Measurements from ENCODE around the gene RIMBP2.

The RIMBP2 gene

DNA sequence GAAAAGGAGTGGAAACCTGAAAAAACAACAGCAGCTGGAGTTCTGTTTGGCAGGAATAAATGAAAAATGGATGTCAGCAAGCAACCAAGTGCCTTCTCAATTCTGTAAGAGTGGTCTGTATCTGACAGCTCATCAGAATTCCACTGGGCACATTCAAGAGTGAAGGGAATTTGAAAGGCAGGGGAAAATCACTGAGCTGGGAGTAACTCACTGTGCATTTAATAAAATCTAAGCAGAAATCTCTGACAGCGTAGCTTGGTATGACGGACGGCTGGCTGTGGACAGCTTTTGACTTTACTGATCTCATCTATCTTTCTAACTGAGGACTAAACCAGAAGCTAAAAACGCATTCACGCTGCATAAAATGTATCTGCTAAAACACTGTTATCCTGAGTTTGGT, 153.4 kb downstream of the RIMBP2 start:
- no peak for DNase-seq

- no peak for DNase-seq
These were observed 155.8 kb downstream of the RIMBP2 start for GRCh38 chr12:130560321-130560720.

DNA sequence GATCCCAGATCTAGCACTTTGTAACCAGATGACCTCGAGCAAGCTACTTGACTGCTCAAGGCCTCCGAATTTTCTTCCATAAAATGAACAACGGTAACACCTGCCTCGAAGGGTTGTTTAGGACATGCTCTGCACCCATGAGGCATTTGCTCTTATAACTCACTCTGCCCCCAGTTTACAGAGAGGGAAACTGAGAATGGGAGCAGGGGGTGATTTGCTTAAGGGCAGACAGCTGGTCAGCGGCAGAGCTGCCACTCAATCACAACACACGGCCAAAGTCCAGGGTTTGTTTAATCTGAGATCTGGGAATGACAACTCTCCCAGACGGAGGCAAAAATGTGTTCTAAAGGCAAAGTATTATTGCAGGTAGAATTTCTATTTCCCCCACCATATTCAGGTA, 156.3 kb downstream of the RIMBP2 start:
- DNase-seq: no peak

DNA sequence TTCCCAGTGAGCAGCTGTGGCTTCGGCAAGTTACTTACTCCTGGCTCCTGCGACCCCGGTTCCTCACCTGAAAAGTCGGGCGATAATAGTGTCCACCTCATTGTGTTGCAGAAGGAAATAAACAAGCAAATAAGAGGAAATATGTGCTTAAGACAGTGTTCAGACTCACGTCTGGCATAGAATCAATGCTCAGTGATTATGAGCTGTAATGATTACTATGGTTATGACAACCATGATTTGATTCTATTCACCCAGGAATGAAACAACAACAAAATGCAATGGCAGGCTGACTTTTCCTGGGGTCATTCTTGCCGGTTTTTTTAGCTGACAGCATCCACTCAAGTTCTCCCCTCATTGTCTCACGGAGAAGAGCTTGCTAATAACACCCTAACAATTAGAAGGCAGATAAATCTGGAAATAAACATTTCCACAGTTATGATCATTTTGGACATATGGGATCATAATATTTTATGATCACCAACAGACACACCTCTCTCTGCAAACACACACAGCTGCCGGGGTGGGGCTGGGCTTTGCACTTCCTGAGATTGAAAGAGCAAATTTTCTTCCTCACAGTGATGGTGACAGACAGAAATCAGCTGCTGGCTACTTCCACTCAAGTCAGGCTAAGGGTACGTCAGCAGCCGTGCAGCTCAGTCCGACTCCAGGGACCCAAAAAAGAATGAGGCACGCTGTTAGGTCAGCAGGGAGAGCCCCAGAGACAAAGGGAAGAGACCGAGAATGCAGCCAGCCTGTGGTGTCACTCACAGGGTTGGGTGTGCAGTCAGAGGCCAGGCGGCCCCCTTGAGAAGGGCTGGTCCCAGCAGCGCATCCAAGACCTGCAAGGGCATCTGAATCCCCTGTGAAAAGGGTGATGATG, 158.0 kb downstream of the RIMBP2 start:
- no peak for DNase-seq

DNA sequence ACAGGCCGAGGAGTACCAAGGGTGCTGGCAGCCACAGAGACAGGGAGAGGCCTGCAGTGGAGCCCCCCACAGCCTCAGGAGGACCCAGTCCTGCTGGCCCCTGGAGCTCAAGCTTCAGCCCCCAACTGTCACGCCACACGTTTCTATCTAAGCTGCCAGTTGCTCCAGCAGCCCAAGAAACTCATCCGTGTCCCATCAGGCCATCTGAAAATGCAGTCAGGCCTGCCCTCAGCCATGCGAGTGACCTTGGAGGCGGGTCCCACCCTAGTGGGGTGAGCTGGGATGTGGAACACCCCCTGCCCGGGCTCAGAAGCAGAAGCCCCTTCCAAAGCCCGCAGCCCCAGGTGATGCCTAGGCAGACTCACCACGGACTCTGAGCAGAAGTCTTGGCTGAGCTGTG, 158.9 kb downstream of the RIMBP2 start:
- no peak for DNase-seq

DNA sequence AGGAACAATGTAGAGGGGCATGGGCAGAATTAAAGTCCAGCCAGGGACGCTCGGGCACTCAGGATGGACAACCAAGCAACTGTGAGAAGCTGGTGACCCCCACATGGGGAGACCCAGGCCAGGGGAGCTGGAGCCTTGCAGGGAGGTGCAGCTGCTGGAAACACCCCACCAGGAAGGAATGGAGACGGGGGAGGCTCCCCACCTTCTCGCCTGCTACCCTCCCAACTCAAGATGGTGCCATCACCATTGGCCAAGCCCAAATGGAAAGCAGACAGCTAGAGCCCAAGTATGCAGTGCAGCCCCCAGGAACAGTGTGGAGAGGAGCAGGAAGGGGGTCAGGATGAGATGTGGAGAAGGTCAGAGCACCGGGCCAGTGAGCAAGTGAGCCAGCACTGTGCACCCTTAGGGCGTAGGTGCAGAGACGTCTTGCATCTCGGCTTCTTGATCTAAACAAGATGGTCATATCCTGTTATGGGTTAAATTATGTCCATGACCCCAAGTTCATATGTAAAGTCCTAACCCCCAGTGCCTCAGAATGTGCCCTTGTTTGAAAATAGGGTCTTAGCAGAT, 159.5 kb downstream of the RIMBP2 start:
- DNase-seq: no peak

DNA sequence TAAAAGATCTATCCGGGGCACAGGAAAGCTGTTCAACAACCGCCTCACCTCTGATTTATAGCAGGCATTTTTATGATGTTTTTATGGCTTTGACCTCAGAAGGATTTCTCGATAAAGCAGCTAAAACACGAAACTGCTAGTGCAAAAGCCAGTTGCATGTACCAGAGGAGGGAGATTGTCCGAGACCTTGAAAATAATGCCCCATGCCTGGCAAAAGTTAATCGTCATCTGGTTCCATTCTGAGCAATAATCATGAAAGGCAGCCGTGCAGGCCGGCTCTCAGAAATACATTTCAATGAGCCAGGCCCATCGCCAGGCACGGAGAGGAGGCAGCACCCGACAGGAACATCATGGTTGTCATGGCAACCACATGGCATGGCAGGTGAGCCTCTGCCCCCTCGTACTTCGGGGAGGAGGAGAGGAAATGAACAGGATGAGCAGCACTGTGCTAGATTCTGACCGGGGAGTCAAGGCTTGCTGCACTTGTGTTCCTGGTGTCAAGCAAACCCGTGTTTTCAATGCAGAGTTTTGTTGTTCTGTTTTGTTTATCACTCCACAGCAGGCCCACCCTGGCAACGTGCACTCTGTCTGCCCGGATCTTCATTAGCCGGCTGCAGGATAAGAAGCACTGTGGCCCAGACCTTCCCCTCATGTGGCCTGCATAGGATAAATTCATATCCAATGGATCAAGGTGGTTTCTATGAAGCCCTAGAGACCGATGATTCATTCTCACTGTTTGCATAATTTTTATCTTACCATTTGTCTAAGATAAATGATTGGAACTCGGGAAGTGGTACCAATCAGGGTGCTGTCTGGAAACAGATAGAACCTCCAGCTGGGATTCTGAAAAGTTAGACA, 160.2 kb downstream of the RIMBP2 start:
- DNase-seq: no peak

GRCh38 chr12:130555221-130555620, 160.9 kb downstream of the RIMBP2 start:
- no peak for DNase-seq

DNA sequence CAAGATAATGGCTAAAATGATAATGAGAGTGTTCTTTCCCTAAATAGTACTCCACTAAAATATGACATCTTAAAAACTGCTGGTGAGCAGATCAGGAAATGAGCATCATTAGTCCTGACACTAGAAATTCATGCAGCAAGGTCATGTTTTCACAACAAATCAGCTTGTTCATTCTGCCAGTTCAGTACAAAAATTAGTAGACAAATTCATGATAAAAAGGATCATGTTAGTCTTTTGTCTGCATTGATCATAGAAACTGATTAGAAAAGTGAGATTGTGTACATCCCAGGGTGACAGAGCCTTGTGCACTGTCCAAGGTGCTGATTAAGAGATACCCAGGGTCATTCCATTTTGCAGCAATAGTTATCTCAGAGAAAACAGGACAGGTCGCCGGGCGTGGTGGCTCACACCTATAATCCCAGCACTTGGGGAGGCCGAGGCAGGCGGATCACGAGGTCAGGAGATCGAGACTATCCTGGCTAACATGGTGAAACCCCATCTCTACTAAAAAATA, 163.6 kb downstream of the RIMBP2 start:
- DNase-seq: no peak

DNA sequence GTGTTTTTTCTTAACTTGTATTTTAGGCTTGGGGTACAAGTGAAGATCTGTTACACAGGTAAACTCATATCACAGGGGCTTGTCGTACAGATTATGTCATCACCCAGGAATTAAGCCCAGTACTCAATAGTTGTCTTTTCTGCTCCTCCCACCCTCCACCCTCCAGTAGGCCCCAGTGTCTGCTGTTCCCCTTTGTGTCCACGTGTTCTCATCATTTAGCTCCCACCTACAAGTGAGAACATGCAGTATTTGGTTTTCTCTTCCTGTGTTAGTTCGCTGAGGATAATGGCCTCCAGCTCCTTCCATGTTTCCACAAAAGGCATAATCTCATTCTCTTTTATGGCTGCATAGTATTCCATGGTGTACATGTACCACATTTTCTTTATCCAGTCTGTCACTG, 166.7 kb downstream of the RIMBP2 start:
- no peak for DNase-seq

DNA sequence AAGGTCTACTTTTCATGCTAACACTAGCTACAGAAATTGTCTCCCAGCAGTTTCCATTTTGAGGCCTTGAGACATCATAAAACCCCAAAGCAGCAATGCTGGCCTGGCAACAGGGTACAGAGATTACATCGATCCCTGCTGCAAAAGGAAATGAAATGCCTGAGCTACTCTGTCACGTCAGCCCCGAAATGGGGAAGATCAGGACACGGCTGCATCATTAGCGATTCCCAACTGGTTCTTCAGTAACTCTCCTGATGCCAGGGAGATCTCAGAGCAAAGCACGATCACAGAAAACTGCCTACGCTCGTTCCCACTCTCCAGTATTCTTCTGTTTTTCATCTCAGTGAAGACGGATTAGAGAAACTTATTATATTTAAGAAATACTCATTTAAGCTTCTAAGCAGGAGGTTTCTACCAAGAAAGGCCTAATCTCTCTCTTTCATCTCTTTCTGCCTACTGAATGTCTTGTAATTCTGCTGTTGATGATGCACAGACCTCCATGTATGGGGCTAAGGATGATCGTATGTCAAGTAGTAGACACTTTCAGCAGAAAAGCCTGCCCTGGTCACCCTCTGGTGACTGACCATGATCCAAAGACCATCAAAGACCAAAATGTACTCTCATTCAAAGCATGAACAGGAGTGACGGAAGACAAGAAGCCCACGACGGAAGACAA, 168.5 kb downstream of the RIMBP2 start:
- no peak for DNase-seq

- no peak for DNase-seq
These were observed 169.6 kb downstream of the RIMBP2 start for GRCh38 chr12:130546494-130546893.

DNA sequence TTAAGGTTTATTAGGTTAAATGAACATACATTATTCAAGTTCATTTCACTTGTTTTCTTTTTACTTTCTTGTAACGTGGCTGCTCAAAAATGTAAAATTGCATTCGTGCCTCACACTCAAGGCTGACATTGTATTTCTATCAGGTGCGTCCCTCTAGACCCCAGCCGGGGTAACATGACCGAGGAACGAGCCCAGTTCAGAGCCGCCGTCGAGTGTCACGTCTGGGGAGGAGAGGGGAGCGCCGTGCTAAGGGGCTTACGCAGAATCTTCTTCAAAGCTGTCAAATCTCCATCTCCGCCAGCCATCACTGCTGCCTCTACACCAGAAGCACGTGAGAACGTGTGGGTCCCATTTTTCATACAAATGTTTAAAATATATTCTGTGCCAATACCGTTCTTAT, 170.6 kb downstream of the RIMBP2 start:
- no peak for DNase-seq

GRCh38 chr12:130540376-130540775, 175.7 kb downstream of the RIMBP2 start:
- no peak for DNase-seq

DNA sequence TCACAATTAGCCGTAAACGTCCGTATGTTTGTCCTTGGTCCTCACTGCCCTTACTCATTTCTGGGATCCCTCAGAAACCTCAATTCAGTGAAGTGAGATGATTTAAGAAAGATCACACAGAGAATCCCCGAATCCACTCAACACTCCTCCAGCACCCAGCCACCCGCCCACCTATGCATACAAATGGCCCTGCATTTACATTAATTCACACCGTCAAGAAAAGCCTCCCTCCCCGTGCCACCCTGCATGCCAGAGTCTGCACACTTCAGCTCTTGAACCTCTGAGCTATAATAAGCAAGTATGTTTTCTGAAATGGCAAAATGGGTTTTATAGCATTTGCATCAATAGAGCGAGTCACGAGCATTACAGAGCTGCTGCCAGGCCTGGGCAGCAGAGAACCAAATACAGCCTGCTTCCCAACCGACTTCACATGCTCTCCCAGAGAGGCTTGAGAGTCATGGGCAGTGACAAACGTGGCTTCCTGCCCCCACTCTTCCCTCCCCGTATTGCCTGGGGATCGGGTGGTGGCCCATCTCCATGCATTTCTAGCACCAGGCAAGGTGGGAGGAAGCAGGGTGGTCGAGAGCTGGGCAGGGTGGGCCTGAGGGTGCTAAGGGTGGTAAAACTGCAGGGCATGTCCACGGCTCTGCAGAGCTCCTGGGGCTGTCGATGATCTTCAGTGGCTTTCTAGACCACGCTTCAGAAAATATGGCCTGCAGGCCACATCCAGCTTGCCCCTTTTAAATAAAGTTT, 177.6 kb downstream of the RIMBP2 start:
- DNase-seq: no peak

- DNase-seq: no peak
These were observed 178.4 kb downstream of the RIMBP2 start for GRCh38 chr12:130537655-130538054.

- DNase-seq: no peak
These were observed 179.0 kb downstream of the RIMBP2 start for GRCh38 chr12:130537051-130537450.

DNA sequence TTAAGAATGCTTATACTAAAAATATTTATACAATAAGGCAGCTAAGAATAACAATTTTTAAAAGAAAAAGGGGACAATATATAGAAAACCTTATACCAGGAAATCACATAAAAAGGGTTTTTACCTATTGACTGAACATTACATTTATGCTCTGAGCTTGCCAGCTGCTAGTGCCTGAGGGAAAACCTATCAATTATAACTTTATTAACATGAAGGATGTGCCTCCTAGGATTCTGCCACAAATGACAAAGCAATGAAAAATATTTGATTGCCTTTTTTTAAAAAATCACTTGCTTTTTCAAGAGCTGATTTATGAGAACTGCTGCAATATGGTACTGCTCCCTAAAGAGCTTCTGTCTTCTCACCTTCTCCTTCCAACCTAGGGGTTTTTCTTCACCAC, 185.7 kb downstream of the RIMBP2 start:
- DNase-seq: no peak

- no peak for DNase-seq
These were observed 186.3 kb downstream of the RIMBP2 start for GRCh38 chr12:130529781-130530180.

GRCh38 chr12:130527239-130527638, 188.9 kb downstream of the RIMBP2 start:
- DNase-seq: no peak

GRCh38 chr12:130526813-130527212, 189.3 kb downstream of the RIMBP2 start:
- DNase-seq: no peak

Data from activated effector memory CD4-positive, alpha-beta T cell treated with Interleukin-2 at 50 U/mL for 16 hours (primary cell).